Type B pancreatic cell (in vitro differentiated cells): Measurements from ENCODE around the gene MKLN1. TPM values are rescaled to one million over a fixed set of nuclear protein-coding genes. Genes with fewer than 3 reads are reported as not detected.

Experiments used
- DNase-seq: peaks from one replicate; pipeline ENCODE4 v3.0.0; 2021; ENCODE audit warnings: mixed read lengths; ENCODE audit not compliant: unreplicated experiment; ENCODE audit errors: extremely low spot score
- H3K27ac Mint-ChIP-seq: 2 replicates; pipeline ENCODE4 v1.8.0; 2021; ENCODE audit warnings: mild to moderate bottlenecking, mixed read lengths
- H3K27me3 Mint-ChIP-seq: 2 replicates; pipeline ENCODE4 v1.8.0; 2021; ENCODE audit warnings: mixed read lengths
- H3K36me3 Mint-ChIP-seq: 2 replicates; pipeline ENCODE4 v1.8.0; 2021; ENCODE audit warnings: mixed read lengths
- H3K4me1 Mint-ChIP-seq: one replicate; pipeline ENCODE4 v1.8.0; 2021; ENCODE audit warnings: mixed read lengths; ENCODE audit not compliant: unreplicated experiment
- H3K4me3 Mint-ChIP-seq: 2 replicates; pipeline ENCODE4 v1.8.0; 2021; ENCODE audit warnings: mild to moderate bottlenecking, mixed read lengths
- H3K9me3 Mint-ChIP-seq: 2 replicates; pipeline ENCODE4 v1.8.0; 2021; ENCODE audit warnings: mixed read lengths
- total RNA-seq: library from RNA; stranded (reverse); gene quantifications from 2 replicates; pipeline ENCODE4 v1.2.1, GENCODE V29; 2021; ENCODE audit warnings: low replicate concordance
- TF ChIP-seq, protein P1 (sequence below): fragments of 200-600 bp; sonication (generic); conservative IDR thresholded peaks from 2 replicates; pipeline ENCODE4 v1.5.0; 2021; ENCODE audit warnings: antibody characterized with exemption, mild to moderate bottlenecking

MKLN1 gene
- total RNA-seq, 1 donor from 2014 or later: 47.7 TPM

DNA sequence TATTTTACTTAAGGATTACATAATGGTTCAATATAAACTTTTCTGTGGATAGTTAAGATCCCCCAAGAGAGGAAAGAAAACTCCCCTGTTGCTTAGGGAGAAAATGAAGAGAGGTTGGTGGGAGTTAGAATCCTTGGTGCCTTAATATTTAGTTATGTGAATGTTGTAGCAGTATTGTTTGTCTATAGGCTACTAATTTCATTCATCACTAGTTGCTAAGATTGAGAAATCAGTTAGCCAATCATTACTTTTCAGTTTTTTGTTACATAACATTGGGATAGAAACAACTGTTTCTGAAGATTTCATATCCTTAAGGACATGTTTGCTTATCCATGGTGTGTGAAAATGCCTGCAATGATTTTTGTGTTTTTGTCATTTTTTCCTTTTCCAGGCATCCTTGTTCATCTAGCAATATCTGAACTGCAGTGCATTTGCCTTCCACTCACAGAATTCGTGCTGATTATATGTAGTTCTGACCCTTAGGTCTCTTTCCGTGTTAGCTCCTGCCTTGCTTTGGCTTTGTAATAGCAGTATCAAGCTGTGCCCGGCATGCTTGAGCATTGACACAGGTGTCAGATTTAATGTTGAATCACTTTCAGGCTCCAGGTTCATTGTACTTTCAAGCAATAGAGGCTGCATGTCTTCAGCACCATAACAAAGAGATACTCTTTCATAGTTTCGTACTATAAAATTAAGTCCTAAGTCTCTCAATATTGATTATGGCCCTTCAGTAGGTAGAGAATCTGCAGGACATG, 143.8 kb downstream of the MKLN1 start:
- Mint-ChIP-seq H3K27ac (no peak overlapping the region), H3K4me1 (no peaks in the 10 kb centered on the region), H3K36me3 (peaks cover 38% of the 10 kb centered on the region), H3K27me3 (no peaks in the 10 kb centered on the region), H3K4me3 (no peak overlapping the region), H3K9me3 (peaks cover 4% of the 10 kb centered on the region)
- TF ChIP-seq, protein P1, sequence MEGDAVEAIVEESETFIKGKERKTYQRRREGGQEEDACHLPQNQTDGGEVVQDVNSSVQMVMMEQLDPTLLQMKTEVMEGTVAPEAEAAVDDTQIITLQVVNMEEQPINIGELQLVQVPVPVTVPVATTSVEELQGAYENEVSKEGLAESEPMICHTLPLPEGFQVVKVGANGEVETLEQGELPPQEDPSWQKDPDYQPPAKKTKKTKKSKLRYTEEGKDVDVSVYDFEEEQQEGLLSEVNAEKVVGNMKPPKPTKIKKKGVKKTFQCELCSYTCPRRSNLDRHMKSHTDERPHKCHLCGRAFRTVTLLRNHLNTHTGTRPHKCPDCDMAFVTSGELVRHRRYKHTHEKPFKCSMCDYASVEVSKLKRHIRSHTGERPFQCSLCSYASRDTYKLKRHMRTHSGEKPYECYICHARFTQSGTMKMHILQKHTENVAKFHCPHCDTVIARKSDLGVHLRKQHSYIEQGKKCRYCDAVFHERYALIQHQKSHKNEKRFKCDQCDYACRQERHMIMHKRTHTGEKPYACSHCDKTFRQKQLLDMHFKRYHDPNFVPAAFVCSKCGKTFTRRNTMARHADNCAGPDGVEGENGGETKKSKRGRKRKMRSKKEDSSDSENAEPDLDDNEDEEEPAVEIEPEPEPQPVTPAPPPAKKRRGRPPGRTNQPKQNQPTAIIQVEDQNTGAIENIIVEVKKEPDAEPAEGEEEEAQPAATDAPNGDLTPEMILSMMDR: no peak
- DNase-seq: no peak

DNA sequence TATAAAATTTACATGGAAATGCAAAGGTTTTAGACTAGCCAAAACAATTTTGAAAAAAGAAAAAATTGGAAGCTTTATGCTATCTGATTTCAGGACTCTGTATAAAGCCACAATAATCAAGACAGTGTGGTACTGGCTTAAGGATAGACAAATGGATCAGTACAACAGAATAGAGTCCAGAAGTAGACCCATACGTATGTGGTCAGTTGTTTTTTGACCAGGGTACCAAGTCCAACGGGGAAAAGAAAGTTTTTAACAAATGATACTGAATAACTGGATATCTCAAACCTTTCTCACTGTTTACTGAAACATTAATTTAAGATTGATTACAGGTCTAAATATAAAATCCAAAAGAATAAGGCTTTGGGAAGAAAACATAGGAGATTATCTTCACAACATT, 149.1 kb downstream of the MKLN1 start:
- no peak overlapping the region for H3K4me3 Mint-ChIP-seq
- DNase-seq: no peak
- H3K4me1 Mint-ChIP-seq: peaks cover 5% of the 10 kb centered on the region
- no peaks in the 10 kb centered on the region for H3K27me3 Mint-ChIP-seq
- H3K36me3 Mint-ChIP-seq: peaks cover 24% of the 10 kb centered on the region
- no peak overlapping the region for H3K27ac Mint-ChIP-seq
- TF ChIP-seq, protein P1: no peak
- H3K9me3 Mint-ChIP-seq: peaks cover 4% of the 10 kb centered on the region

DNA sequence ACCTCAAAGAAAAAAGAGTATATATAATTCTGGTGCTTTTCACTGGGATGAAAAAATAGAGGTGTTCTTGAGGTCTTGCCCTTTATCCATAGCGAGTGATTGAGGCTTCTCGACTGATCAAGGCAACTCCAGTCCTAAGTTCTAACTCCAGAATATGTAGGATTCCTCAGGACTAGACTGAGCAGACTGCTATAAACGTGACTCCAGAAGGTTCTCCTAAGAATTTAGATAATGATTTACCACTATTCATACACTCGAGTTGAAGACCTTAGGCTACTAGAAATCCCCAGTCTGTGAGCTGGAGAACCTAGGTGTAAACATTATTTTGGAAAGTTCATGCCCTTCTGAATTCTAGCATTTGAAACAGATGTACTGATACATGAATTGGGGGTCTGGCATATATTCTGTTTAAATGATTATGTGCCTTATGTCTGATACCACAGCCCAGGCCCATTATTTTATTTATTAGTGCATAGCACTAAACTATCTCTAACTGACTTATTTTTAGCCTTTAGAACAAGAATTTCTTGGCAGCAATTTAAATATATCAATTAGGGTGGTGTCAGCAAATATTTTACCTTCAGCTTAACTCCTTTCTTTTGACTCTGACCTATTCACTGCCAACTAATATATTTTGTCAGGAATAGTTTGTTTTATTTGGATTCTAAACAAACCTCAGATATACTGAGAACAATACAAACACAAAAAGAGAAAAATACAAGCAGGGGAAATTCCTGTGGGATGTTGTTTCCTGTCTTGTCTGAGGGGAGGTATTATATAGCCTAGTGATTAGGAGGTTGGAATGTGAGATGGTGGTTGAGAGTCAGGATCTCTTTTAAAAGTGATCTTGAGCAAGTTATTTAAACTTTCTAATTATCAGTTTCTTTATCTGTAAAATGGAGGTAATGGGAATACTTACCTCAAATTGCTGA, 153.0 kb downstream of the MKLN1 start:
- no peaks in the 10 kb centered on the region for H3K27me3 Mint-ChIP-seq
- no peak overlapping the region for H3K4me3 Mint-ChIP-seq
- no peak overlapping the region for H3K27ac Mint-ChIP-seq

DNA sequence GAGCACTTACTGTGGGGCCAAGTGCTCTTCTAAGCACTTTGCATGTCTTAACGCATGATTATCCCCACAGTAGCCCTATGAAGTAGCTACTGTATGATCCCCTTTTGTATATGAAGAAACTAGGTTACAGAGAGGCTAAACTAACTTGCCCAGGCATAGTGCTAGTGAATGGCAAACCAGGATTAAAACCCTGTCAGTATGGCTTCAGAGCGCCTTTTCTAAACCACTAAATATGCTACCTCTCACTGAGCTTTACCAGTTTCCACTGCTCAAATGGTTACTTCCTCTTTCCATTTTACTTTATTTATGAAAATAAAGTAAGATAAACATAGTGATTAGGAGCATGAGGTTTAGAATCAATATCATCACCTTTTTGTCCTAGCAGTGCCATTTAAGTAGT, 155.1 kb downstream of the MKLN1 start:
- TF ChIP-seq, protein P1: no peak
- H3K27me3 Mint-ChIP-seq: no peaks in the 10 kb centered on the region
- H3K4me3 Mint-ChIP-seq: no peak overlapping the region
- no peak overlapping the region for H3K27ac Mint-ChIP-seq
- no peaks in the 10 kb centered on the region for H3K9me3 Mint-ChIP-seq
- H3K4me1 Mint-ChIP-seq: peaks cover 5% of the 10 kb centered on the region
- peaks cover 9% of the 10 kb centered on the region for H3K36me3 Mint-ChIP-seq
- DNase-seq: no peak

More for the DNA sequence above, 153.0 kb downstream of the MKLN1 start:
- DNase-seq: no peak
- TF ChIP-seq, protein P1: no peak
- Mint-ChIP-seq H3K36me3 (peaks cover 13% of the 10 kb centered on the region), H3K4me1 (peaks cover 5% of the 10 kb centered on the region), H3K9me3 (no peaks in the 10 kb centered on the region)

DNA sequence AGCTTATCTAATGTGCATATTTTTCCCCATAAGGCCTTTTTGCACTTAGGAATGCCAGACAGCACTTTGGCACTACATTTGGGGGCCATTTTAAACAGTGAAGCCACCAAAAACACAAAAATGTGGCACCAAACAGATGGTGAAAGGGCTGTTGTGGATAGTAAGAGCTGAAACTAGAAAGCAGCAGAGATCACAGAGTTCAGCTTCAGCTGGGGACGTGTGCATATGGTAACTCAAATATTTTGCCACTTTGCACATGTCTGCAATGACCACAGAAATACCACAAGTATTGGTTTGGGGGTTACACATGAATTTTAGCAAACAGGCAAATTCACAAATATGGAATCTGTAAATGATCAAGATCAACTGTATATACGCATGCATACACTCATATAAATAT, 155.9 kb downstream of the MKLN1 start:
- DNase-seq: no peak
- H3K9me3 Mint-ChIP-seq: no peaks in the 10 kb centered on the region
- H3K27me3 Mint-ChIP-seq: no peaks in the 10 kb centered on the region
- H3K27ac Mint-ChIP-seq: no peak overlapping the region
- H3K4me3 Mint-ChIP-seq: no peak overlapping the region
- H3K36me3 Mint-ChIP-seq: peaks cover 9% of the 10 kb centered on the region
- H3K4me1 Mint-ChIP-seq: peaks cover 5% of the 10 kb centered on the region
- TF ChIP-seq, protein P1: no peak
